ENCODE measurements around the gene GATA6.
"Not testable (repeated sequence)": the region's sequence is repeated elsewhere in the genome, so short reads cannot be mapped to it uniquely, and the experiment has no call there.

Gene GATA6

DNA sequence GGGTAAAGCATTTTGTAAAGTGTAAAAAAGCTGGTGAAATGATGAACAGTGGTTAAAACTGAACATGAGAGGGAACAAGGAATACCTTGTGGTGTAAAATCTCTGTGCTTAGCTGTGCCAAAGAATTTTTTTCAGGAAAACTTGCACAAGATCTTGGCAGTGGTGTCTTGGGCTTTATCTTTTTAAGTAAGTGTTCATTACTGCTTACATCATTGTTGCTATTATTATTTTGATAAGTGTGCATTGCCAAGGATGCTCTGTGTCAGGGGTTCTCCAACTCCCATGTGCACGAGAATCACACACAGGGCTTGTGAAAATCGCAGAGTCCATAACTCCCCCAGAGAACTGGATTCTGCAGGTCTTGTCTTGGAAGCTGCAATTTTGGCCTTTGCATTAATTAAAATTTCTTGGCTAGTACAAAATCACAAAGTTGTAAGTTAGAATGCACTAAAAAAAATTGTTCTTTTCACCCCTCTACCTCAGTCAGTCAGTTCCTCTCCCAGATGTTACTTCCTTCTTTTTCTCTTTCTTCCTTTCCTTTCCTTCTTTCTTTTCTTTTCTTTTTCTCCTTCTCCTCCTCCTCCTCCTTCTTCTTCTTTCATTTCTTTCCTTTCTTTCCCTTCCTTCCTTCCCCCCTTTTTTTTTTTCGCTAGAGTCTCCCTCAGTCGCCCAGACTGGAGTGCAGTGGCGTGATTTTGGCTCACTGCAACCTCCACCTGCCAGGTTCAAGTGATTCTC, 37.8 kb downstream of the GATA6 start:
- DNase-seq = no peak

DNA sequence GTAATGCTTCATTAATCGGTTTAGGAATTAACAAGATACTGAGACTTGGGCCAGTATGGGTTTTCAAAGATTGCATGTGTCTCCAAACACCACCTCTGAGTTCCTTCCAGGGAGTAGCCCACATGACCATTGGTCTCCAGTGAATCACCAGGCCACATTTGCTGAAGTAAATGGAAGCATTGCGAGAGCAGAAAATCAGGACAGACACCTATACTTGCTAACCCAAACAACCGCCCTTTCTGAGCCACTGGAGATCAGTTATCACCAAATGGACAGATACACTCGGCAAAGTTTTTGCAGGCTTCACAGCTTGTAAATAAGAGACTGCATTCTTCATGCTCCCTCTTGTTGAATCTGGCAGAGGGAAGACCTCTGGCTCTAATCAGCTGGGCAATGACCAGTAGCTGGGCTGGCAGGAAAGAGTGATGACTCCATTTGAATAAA, 40.9 kb downstream of the GATA6 start:
- no peak for DNase-seq

DNA sequence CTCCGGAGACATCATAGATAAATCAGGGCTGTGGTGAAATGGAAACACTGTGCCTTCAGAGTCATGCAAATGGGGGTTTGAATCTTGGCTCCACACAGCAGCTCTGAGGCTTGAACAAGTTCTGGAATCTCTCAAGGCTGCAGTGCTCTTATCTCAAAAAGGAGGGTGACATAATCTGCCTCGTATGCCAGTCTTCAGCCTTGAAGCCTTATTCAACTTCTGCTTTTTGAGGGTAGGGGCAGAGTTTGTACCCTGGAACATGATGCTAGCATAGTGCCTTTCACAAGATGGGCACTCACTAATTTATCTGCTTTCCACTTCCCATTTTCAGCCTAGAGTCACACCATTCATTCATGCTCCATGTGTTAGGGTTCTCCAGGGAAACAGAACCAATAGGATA, 42.3 kb downstream of the GATA6 start:
- no peak for DNase-seq

DNA sequence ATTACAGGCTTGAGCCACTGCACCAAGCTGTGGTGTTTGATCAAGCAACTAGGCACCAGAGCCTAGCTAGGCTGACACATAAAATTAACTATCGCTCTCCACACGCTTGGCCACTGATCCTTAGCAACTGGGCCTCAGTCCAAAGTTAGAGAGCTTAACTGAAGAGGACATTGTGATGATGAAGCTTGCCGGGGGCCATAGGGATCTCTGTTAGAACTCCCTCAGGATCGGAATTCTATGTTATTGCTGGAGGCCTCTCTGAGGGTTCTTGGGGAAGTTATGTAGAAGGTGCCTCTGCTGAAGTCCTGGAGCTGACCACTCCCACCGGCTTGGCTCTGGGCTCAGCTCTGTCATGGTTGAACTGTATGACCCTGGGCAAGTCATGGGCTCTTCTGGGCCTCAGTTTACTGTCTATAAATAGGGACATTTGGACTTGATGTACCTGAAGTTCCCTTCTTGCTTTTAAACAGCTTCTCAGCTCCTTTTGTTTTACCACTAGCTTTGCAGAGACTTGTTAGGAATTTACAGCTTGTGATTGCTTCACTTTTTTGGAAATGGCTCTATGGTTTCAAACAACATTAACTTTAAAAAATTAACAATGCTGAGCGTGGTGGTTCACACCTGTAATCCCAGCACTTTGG, 44.1 kb downstream of the GATA6 start:
- no peak for DNase-seq

DNA sequence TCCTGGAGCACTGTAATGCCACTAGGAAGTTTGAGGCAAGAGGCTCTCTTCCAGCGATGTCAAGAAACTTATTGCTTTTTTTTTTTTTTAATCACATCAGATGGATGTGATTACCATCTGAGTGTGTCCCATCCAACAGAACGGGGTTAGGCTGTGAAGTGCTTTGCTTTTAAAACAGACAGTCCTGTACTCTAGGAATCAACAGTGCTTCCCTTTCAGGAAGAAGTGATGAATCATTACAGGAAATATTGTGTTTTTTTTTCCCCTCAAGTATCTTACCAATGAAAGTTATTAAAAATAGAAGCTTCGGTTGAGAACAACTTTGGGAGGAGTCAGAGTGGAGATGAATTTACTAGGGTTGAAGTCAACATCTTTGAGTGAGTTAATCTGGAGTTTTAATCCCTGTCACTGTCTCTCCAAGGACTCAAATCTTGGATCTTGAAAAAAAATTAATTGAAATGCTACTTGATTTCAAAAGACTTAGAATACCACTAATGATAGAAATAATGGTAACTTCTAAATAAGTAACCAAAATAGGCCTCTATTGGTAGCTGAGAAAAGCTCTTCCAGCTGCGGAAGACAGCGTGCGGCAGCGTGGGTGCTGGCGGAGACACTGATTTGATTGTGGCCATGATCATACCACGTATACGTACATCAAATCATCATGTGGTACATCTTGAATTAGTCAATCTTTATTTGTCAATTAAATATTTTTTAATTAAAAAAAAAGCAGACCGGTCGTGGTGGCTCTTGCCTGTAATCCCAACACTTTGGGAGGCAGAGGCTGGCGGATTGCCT, 45.5 kb downstream of the GATA6 start:
- peak; percentile 45 for DNase-seq

DNA sequence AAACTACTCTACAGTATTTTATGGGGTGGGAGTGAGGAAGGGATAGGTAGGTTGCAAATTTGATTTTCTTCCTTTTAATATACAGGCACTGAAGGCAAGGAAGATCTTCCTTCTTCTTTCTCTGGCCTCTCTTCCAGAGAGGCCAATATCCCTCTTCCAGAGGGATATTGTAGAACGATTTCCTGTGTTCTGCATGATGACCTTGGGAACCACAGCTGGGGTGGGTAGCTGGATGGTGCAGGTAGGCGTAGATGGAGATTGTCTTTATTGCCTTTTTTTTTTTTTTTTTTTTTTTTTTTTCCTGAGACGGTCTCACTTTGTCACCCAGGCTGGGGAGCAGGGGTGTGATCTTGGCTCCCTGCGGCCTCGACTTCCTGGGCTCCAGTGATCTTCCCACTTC, 49.4 kb downstream of the GATA6 start:
- no peak for DNase-seq

DNA sequence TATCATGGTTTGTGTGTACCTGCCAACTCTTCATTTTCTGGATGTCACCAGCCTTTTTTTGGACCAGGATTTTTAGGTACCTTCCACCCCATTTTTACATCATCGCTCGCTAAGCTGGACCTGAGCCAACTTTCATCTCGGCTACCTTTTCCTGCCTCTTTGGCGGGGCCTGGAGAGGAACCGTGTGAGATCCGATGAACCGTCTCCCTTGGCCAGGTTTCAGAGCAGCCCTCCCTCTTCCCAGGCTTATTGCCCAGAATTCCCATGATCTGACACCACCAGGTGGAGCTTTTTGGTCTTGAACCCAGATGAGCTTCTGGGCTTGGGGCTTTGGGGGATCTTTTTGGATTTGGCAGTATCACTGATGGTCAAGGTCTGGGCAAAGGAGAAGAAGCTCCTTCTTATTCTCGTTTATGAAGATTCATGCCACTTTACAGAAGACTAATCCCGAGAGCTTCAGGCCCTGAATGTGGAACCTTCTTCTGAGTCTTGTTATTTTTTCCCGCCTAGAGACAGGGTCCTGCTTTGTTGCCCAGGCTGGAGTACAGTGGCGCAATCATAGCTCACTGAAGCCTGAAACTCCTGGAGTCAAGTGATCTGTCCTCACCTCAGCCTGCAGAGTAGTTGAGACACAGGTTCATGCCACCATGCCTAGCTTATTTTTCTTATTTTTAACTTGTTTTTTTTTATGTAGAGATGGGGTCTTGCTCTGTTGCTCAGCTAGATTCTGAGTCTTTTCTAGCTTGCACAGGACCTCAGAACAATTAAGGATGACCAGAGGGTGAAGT, 50.4 kb downstream of the GATA6 start:
- no peak for DNase-seq

DNA sequence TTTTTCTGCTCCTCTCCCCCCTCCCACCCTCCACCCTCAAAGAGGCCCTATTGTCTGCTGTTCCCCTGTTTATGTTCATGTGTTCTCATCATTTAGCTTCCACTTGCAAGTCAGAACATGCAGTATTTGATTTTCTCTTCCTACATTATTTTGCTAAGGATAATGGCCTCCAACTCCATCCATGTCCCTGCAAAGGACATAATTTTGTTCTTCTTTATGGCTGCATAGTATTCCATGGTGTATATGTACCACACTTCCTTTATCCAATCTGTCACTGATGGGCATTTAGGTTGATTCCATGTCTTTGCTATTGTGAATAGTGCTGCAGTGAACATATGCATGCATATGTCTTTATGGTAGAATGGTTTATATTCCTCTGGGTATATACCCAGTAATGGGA, 51.2 kb downstream of the GATA6 start:
- DNase-seq = not testable (repeated sequence)

DNA sequence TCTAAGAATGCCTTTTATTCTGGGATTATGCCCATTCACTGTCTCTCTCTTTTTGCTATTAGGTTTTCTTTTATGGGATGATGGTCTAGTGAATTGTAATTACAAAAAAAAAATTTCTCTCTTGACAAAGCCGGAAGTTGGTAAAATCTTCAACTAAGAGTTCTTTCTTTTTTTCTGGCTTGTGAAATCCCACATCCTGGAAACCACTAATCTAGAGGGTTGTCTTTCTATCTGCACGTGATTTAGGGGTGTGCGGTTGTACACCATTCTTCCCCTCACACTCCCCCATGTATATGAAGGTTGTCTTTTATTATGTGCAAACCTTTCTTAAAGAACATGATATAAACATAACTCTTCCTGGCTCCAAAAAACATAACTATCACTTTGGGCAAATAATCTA, 52.0 kb downstream of the GATA6 start:
- no peak for DNase-seq

DNA sequence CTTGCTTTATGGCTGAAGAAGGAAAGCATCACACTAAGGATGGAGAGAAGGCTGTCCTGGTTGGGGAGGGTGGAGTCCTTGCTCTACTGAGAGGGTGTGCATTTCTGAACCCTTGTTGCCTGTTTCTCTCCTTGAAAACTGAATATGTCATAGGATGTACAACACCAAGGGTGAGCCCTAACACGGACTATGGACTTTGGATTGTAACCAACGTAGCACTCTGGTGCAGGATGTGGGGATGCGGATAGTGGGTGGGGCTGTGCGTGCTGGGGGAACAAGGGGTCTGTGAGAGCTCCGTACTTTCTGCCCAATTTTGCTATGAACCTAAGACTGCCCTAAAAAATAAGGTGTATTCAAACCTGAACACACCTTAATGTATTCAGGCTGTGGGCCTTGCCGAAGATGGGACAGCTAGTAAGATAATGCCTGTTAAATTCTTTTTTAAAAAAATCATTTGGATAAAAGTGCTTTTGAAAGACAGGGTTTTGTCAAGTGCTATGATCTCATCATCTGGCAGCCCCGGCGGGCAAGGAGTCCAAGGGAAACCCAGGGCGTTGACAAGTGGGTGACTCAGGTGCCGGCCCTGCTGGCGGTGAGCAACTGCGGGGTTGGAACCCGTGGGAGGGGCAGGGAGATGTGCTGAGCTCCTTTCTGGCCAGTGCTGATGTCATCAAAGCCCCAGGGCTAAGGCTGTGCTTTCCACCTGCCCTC, 54.0 kb downstream of the GATA6 start:
- peak; percentile 79 for DNase-seq

DNA sequence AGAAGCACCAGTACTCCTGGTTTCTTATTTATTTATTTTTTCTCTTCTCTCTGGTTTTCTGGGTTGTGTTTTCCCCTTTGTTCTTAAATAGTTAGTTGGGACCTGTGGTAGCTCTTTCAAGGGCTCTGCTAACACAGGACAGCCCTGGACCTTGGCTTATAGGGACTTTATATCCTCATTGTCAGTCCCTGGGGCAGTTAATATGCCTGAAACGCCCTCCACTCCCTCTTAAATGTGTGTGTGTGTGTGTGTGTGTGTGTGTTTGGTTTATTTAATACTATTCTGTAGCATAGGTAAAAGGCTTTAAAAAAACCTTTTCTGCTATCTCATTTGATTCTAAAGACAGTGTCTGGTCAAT, 54.6 kb downstream of the GATA6 start:
- DNase-seq = no peak

DNA sequence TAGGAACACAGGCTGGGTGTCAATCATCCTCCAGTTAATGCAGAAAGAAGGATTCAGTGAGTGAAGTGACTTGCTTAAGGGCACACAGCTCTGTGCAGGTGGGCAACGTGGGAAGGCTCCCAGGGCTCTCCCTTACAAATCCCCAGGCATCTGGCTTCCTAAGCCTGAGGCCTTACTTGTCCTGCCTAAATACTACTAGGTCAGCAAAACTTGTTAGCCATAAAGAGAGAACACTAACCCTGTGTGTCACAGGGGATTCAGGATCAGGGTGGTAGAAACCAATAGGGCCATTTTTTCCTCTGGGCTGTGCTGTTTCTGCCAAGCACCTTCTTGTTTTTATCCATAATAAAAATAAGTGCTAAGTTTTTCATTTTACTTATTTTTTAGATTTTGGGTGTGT, 55.0 kb downstream of the GATA6 start:
- no peak for DNase-seq

DNA sequence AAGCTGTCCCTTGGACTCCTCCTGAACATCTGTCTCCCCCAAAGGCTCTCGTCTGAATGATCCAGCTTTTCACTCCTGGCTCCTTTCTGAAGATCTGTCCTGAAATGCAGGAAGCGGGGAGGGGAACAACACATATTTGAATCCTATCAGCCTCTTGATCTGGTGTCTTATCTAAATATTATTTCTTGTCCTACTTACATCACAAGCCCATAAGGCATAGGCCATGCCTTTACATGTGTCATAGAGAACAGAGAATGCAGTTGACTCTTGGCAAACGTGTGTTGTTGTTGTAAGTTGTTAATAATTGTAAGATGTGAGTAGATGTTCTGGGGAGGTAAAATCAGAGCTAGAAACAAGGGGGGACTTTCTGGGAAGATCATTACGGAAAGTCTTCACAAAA, 57.4 kb downstream of the GATA6 start:
- peak; percentile 35 for DNase-seq

DNA sequence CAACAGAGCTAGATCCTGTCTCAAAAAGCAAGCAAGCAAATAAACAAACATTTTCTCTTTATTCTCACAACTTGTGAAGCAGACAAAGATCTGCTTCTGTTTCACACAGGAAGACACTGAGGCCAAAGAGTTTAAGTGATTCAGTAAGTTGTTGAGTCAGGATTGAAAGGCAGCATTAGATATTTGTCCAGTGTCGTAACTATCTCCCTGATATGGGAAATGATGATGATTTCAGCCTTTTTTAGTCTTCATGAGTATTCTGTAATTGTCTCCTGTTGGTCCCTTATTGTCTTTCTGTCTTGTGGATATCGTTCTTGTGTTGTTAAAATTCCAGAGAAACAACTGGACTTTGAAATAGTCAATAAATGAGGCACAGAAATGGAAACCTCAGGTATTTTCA, 59.6 kb downstream of the GATA6 start:
- DNase-seq = peak; percentile 37

DNA sequence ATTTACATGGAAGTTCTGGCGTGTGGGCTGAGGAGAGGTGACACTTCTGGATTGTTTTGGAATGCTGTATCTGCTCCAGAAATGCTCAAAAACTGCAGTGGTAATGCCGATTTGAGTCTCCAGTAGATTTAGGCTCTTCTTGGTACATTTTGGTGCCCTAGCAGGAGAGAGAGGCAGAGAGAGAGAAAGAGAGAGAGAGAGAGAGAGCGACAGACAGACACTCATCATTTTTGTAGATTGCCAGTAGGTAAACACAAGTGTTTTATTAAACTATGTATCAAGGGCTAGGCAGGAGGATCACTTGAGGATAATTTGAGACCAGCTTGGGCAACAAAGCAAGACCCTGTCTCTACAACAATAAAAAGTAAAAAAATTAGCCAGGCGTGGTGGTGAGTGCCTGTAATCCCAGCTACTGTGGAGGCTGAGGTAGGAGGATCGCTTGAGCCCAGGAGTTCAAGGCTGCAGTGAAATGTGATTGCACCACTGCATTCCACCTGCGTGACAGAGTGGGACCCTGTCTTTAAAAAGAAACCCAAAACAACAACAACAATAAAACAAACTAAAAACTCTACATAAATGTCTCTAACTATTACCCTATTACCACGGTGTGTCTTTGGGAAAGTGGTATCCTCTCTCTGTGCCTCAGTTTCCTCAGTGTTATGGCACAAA, 60.2 kb downstream of the GATA6 start:
- no peak for DNase-seq

DNA sequence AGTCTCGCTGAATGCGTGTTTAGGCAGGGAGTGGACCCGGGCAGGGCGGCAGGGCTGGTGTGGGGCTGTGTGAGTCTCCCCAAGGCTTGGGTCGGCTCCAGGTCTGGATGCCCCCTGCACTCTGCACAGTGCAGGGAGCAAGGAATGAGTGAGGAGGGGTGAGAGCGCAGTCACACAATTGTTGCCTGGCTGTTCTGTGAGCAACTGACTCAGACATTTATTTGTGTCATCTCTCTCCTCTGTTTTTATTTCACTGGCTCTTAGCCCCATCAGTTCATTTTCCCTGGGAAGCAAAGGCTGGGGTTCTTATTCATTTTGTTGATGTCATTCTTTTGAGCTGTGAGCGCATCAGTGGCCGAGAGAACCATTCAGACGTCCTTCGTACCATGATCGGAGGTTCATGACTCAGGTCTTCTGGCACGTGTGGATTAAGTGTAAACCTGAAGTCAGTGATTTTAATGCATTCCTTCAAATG, 61.1 kb downstream of the GATA6 start:
- peak; percentile 71 for DNase-seq

DNA sequence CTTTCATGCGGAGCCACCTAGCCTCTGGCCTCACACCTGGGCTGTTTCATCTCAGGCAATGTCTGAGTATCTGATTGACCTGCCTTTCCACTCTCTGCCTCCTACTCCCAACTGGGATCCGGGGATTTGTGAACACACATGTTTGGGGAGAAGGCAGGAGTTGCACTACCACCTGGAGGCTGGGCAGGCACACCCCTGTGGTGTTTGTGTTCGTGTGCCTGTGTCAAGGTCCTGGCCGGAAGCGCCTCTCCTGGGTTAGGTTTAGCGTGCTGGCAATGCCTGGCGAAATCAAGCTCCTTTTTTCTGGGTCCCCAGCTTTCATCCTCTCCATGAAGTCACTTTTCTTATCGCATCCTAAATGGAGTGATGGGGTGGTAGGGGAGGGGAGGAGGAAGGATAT, 63.9 kb downstream of the GATA6 start:
- DNase-seq = no peak

DNA sequence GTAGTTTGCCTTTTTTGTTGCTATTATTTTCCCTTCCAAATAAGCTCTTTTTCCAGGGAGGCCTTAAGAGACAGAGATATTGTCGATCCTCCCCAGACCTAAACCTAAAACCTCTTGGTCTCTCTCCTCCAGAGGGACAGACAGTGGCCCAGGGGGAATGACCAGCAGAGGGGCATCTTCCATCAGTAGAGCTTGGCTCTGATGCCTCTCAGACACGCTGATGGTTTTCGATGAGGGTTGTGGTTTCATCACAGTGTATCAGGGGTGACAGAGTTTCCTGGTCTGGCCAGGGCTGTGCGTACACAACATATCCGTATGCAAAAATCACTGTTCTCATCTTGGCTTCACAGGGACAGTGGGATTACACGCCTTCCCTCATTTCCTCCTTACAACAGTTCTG, 68.6 kb downstream of the GATA6 start:
- no peak for DNase-seq

DNA sequence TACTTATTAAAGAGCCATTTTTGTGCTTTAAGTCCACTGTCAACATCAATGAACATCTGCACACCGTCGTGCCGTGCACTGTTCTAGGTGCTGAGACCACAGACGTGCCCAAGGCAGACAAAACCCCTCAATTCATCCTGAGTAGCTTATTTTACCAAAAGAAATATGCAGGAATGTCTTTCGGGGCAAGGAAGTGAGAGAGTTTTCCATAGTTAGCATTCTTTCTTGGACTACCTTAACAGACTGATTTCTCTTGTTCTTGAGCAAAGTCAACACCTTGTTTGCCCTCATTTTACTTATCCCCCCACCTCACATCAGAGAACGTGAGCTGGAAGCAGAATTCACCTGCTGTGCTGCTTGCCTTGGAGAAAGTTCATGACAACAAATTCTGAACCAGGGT, 69.3 kb downstream of the GATA6 start:
- no peak for DNase-seq

DNA sequence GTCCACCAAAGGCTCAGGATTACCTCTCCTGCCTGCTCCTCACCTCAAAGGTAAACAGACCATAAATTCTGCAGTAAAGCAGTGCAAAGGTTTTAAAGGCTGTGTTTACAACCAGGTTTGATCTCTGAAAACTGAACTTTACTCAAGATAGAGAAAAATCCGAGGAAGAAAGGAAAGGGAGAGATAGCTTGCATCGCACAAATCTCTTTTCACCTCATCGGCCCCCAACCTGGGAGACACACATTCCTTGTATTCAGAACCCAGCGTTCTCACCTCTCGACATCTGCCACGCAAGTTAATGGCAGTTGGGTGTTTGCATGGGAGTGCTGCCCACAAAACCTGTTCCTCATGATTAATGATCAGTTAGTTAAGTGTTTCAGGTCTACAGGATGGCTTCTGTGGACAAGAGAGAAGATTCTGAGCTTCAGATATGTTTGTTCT, 72.6 kb downstream of the GATA6 start:
- DNase-seq = no peak

DNA sequence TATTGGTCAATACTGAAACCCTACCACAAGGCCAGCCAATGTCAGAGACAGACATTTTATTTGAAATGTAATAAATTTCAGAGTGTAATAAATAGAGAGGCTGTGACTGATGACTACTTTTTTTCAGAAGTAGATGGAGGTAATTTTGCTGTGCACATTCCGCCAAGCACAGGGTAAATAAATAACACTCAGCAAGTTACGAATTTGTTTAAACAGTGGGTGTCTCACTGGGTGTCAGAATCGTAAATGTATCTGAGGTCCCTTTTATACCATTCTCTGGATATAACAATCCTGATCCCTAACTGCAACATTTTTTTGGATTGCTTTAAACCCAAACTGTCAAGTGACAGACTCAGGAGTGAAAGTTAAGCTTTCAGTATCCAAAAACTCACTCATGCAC, 74.1 kb downstream of the GATA6 start:
- DNase-seq = no peak

DNA sequence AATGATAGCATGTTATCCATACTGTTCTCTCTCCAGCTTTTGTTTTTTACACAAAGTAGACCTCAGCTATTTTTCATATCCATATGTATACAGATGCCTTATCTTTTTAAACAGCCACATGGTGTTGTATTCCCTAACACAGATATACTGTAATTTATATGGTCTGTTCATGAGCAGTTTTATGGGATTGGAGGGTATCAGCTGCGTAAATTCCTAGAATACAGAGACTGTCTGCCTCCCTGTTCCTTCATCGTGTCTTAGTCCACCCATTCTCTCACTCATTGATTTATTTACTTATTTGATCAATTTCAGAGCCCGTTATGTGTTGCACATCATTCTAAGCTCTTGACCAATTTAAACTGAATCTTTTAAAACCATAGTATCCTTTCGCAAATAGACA, 80.6 kb downstream of the GATA6 start:
- DNase-seq = no peak

Measured in fibroblast of skin of back (primary cell).